HepG2 (cell line): ENCODE measurements around the gene ATM. TPM values are rescaled to one million over a fixed set of nuclear protein-coding genes. Genes with fewer than 3 reads are reported as not detected.

Experiments used
- ARID2 ChIP-seq: sonication (generic); formaldehyde crosslinking; IDR thresholded peaks from 2 replicates; pipeline ENCODE4 v1.8.1; 2022; ENCODE audit warnings: mild to moderate bottlenecking, missing genetic modification reagents, borderline replicate concordance
- ARNT ChIP-seq: fragments of 450-650 bp; IDR thresholded peaks from 2 replicates; pipeline ENCODE4 v1.6.1; 2017
- DR1 ChIP-seq: sonication (generic); formaldehyde crosslinking; IDR thresholded peaks from 2 replicates; pipeline ENCODE4 v1.8.0; 2021; ENCODE audit warnings: mild to moderate bottlenecking, missing genetic modification reagents, inconsistent platforms
- ERF ChIP-seq: IDR thresholded peaks from 2 replicates; pipeline ENCODE4 v1.6.1; 2018; ENCODE audit warnings: missing biosample characterization, missing genetic modification reagents
- JARID2 ChIP-seq: sonication (generic); formaldehyde crosslinking; IDR thresholded peaks from 2 replicates; pipeline ENCODE4 v1.8.1; 2023; ENCODE audit warnings: missing genetic modification reagents, inconsistent platforms; ENCODE audit not compliant: insufficient replicate concordance
- MAFK ChIP-seq, 2 experiments: IDR thresholded peaks in 1 of 2; conservative IDR thresholded peaks in 1 of 2; 2 replicates each; pipeline ENCODE4 v1.6.1; 2011; ENCODE audit warnings: improper control_type of control experiment in 2 of 2, low read length in 2 of 2
- POLR2AphosphoS5 ChIP-seq: IDR thresholded peaks from 2 replicates; pipeline ENCODE4 v1.6.1; 2012; ENCODE audit warnings: low read depth, low read length
- PPARG ChIP-seq: conservative IDR thresholded peaks from 2 replicates; pipeline ENCODE4 v1.6.1; 2016; ENCODE audit warnings: missing biosample characterization, missing genetic modification reagents
- REST ChIP-seq, 2 experiments: IDR thresholded peaks; 2 replicates each; pipeline ENCODE4 v1.6.1; 2011 to 2012; ENCODE audit warnings: low read length in 2 of 2, borderline replicate concordance in 1 of 2, low read depth in 1 of 2, mild to moderate bottlenecking in 1 of 2, moderate library complexity in 1 of 2
- SNAPC4 ChIP-seq: sonication (generic); formaldehyde crosslinking; IDR thresholded peaks from 2 replicates; pipeline ENCODE4 v1.4.0; 2020; ENCODE audit warnings: mild to moderate bottlenecking, missing genetic modification reagents
- TERF1 ChIP-seq: sonication (generic); formaldehyde crosslinking; IDR thresholded peaks from 2 replicates; pipeline ENCODE4 v1.8.0; 2022; ENCODE audit warnings: mild to moderate bottlenecking, missing genetic modification reagents, moderate library complexity
- YEATS2 ChIP-seq: sonication (generic); formaldehyde crosslinking; IDR thresholded peaks from 2 replicates; pipeline ENCODE4 v1.4.0; 2020; ENCODE audit warnings: missing genetic modification reagents, borderline replicate concordance
- ZFP41 ChIP-seq: sonication (generic); formaldehyde crosslinking; IDR thresholded peaks from 2 replicates; pipeline ENCODE4 v1.4.0; 2020; ENCODE audit warnings: mild to moderate bottlenecking, missing genetic modification reagents, borderline replicate concordance
- ZNF224 ChIP-seq: sonication (generic); formaldehyde crosslinking; IDR thresholded peaks from 2 replicates; pipeline ENCODE4 v1.5.0; 2020; ENCODE audit warnings: mild to moderate bottlenecking, missing genetic modification reagents
- ZNF383 ChIP-seq: sonication (generic); formaldehyde crosslinking; IDR thresholded peaks from 2 replicates; pipeline ENCODE4 v1.4.0; 2020; ENCODE audit warnings: missing genetic modification reagents, mild to moderate bottlenecking, borderline replicate concordance
- ZNF441 ChIP-seq: sonication (generic); formaldehyde crosslinking; IDR thresholded peaks from 2 replicates; pipeline ENCODE4 v1.7.0; 2021; ENCODE audit warnings: missing genetic modification reagents, borderline replicate concordance
- ZNF629 ChIP-seq: sonication (generic); formaldehyde crosslinking; conservative IDR thresholded peaks from 2 replicates; pipeline ENCODE4 v1.5.0; 2020; ENCODE audit warnings: missing genetic modification reagents
- ZSCAN22 ChIP-seq: sonication (generic); formaldehyde crosslinking; IDR thresholded peaks from 2 replicates; pipeline ENCODE4 v1.4.0; 2020; ENCODE audit warnings: mild to moderate bottlenecking, missing genetic modification reagents
- ZZZ3 ChIP-seq: sonication (generic); formaldehyde crosslinking; IDR thresholded peaks from 2 replicates; pipeline ENCODE4 v1.4.0; 2020; ENCODE audit warnings: missing genetic modification reagents, mild to moderate bottlenecking, borderline replicate concordance
- polyA plus RNA-seq, 8 experiments: library from polyadenylated mRNA; depleted of rRNA in 3 of 8; stranded (reverse) in 7 of 8; unstranded in 1 of 8; fragments of >200 nt; fragmentation: Illumina TruSeq in 4 of 8; extraction: Trizol in 4 of 8; gene quantifications; 2 replicates each; pipeline versions ENCODE4 v1.2.1 to v1.2.3, GENCODE V29; 2011 to 2016; ENCODE audit warnings: low read depth in 4 of 8, missing spikeins in 1 of 8, mixed read lengths in 1 of 8; ENCODE audit not compliant: insufficient read depth in 1 of 8
- total RNA-seq, 5 experiments: library from RNA; depleted of rRNA; stranded (reverse); fragments of >200 nt; fragmentation: Illumina TruSeq; extraction: Trizol; gene quantifications; 2 replicates each; pipeline ENCODE4 v1.2.3, GENCODE V29; 2016; ENCODE audit warnings: low read depth in 1 of 5

The ATM gene
- total and polyA plus RNA-seq, 2 of the 13 experiments (the other 11 are each of a cell fraction or from before 2014, with no cell fraction given) = 40.0 to 71.6 TPM

GRCh38 chr11:108222574-108223347, at the start of gene ATM, which contains the start of gene NPAT (continued):
- TF ChIP-seq REST (IDR thresholded peaks at IDR 0.05; ENCODE audit: borderline replicate concordance in 1 of 2, low read depth in 1 of 2, low read length in 2 of 2) (no peak; a peak in 1 of 4 replicates), SNAPC4 (peak; percentile 62; the same call in 1 of the 2 replicates), JARID2 (CRISPR knock-in tag) (no peak), MAFK (conservative IDR thresholded peaks at IDR 0.05 in 1 of 2, IDR thresholded peaks at IDR 0.05 in 1 of 2; ENCODE audit: low read length in 2 of 2) (no peak), ARNT (no peak), TERF1 (CRISPR knock-in tag) (0 out of 2 replicates have a peak, but pooled peaks have one; percentile 65), ZNF383 (CRISPR knock-in tag) (no peak), ZSCAN22 (no peak), POLR2AphosphoS5 (peak; percentile 76), ZNF441 (CRISPR knock-in tag) (peak; percentile 49; the same call in 1 of the 2 replicates), ZZZ3 (CRISPR knock-in tag) (no peak; the same call in 1 of the 2 replicates), ZFP41 (CRISPR knock-in tag) (0 out of 2 replicates have a peak, but pooled peaks have one; percentile 43), ZNF224 (CRISPR knock-in tag) (0 out of 2 replicates have a peak, but pooled peaks have one; percentile 92), ERF (peak; percentile 93), YEATS2 (CRISPR knock-in tag) (peak; percentile 80; the same call in 1 of the 2 replicates), PPARG (CRISPR knock-in tag) (no peak), ZNF629 (CRISPR knock-in tag) (no peak), DR1 (CRISPR knock-in tag) (peak; percentile 23; the same call in 1 of the 2 replicates), ARID2 (CRISPR knock-in tag) (peak; percentile 93)
